GM18951 (cell line): ENCODE measurements around the gene CYB561.

Source experiments
- POLR2A ChIP-seq: IDR thresholded peaks from 4 replicates; pipeline ENCODE4 v1.6.1; 2011; ENCODE audit warnings: mild to moderate bottlenecking; ENCODE audit not compliant: insufficient read length, insufficient read depth; ENCODE audit errors: extremely low read depth
- in situ Hi-C: fragments of 300-500 bp; cut with MboI; formaldehyde crosslinking; loops from one replicate; pipeline ENCODE4 v1.12.0; 2022; ENCODE audit warnings: low sequenced_read_pairs, mixed read lengths, inconsistent platforms; ENCODE audit not compliant: unreplicated experiment

The CYB561 gene

DNA sequence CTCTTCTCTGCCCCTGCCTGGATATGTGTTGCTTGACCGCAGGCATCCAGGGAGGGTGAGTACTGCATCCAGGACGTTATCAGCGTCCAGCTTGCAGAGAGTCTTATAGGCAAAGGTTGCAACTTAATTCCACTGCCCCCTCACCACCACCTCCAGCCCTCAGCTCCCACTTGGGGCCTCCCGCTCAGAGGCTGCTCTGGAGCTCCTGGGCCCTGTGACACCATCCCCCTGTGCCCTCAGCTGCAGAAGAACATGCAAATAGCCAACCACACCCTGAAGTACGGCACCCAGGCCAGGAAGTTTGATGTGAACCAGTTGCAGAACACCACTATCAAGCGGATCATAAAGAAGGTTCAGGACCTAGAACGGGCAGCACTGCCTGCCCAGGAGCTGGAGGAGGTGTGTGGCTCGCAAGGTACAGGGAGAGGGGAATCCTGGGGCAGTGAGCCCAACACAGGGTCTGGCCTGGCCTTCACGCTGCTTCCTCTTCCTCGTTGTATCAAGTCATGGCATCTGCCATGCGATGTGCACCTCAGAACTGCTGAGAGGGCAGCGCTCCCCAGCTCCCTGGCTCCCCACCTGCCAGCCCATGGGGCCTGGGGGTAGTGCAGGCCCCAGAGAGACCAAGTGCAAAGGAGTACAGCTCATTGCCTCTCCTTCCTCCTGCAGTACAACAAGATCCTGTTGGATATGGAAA is 40.4 kb upstream of the CYB561 start:
- TF ChIP-seq POLR2A: no peak
- in situ Hi-C loops: no loop called here

- no peak for TF ChIP-seq POLR2A
- in situ Hi-C loops: no loop called here
These were observed 37.8 kb upstream of the CYB561 start for GRCh38 chr17:63483655-63484575.

GRCh38 chr17:63483038-63483437 is 36.9 kb upstream of the CYB561 start:
- in situ Hi-C loops: no loop called here
- no peak for TF ChIP-seq POLR2A

DNA sequence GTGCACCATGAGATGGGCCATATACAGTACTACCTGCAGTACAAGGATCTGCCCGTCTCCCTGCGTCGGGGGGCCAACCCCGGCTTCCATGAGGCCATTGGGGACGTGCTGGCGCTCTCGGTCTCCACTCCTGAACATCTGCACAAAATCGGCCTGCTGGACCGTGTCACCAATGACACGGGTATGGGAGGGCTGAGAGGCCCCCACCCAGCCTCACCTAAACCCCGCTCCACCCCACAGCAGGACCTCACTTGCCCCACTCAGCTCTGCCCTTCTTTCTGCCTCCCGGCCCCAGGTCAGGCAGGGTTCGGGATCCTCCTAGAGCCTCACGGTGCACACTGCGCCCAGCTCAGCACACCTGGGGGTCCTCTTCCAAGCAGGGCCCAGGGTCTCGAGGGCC is 36.4 kb upstream of the CYB561 start:
- in situ Hi-C loops: no loop called here
- no peak for TF ChIP-seq POLR2A

DNA sequence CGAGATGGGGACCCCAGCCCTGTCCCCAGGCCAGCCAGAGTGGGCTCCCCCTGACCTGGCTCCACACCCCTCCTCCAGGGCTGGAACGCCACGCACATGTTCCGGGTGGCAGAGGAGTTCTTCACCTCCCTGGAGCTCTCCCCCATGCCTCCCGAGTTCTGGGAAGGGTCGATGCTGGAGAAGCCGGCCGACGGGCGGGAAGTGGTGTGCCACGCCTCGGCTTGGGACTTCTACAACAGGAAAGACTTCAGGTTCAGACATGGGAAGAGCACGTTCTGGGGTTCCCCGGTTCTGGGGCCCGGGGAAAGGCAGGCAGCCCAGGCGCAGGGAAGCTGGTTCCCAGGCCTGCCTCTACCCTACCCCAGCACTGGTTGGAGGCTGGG is 35.4 kb upstream of the CYB561 start:
- in situ Hi-C loops: no loop called here
- no peak for TF ChIP-seq POLR2A

GRCh38 chr17:63480826-63481487 is 34.9 kb upstream of the CYB561 start:
- TF ChIP-seq POLR2A: no peak
- in situ Hi-C loops: no loop called here

- no peak for TF ChIP-seq POLR2A
- in situ Hi-C loops: no loop called here
These were observed 34.2 kb upstream of the CYB561 start for GRCh38 chr17:63480192-63480784.

DNA sequence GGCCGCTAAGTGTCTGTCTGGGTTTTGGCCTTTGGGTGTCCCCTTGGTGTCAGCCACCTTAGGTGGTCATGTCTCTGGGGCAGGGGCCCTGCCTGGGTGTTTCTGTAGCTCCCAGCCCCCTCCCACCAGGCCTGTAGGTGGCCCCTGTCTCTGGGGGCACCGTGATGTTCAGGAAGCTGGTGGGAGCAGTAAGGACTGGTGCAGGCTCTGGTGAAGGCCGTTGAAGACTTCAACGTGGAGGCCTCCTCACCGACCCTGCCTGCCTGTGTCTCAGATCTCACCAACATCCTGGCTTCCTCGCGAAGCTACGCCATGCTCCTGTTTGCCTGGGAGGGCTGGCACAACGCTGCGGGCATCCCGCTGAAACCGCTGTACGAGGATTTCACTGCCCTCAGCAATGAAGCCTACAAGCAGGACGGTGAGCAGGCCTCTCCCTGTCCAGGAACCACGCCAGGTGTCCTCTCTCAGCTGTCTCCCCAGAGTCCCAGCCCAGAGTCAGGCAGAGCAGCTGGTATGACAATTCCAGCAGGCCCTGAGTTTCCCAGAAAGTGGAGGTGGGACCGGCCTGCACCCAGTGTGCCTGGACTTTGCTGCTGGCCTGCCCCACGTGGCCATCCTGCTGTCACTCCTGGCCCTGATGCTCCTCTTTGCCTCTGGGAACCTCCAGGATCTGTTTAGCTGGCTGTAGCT is 33.5 kb upstream of the CYB561 start:
- in situ Hi-C loops: loop anchor here (5.0 kb wide), 1 partner anchor 57 kb away; no protein-coding TSS in a partner anchor
- no peak for TF ChIP-seq POLR2A

GRCh38 chr17:63478814-63479494 is 32.8 kb upstream of the CYB561 start:
- in situ Hi-C loops: loop anchor here (5.0 kb wide), 1 partner anchor 57 kb away; no protein-coding TSS in a partner anchor
- no peak for TF ChIP-seq POLR2A

DNA sequence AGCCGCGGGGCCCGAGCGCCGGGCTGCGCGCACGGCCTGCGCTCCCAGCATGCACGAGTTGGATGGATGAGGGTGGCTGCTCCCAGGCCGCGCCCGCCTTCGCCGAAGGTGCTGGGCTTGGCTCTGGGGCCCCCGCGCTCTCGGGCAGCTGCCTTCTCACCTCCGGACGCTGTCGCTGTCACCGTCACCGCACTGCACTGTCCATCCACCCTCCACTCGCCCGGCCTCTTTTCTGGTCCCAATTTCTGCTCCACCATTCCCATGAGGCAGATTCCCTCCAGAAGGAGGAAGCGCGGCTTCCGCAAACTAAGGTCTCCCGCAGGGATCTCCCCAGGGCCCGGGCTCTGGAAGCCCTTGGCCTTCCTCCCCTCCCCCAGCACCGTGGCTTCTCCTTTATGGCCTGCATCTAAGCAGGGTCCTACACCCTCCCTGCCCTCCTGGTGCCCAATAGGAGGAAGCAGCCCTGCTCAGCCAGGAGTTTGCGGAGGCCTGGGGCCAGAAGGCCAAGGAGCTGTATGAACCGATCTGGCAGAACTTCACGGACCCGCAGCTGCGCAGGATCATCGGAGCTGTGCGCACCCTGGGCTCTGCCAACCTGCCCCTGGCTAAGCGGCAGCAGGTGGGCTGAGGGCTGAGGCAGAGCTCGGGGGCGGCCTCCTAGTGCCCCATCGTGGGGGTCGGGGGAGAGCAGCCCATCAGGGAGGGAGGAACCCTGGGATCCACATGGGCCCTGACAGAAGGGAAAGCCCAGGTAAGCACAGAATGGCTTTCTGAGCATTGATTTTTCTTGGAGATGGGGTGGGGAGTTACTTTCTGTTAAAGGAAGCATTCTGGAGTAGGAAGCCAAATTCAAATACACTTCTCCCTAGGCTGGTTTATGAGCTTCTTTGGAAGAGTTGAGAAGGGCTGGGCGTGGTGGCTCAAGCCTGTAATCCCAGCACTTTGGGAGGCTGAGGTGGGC is 31.7 kb upstream of the CYB561 start:
- in situ Hi-C loops: loop anchor here (5.0 kb wide), 1 partner anchor 55 kb away; no protein-coding TSS in a partner anchor
- TF ChIP-seq POLR2A: no peak

DNA sequence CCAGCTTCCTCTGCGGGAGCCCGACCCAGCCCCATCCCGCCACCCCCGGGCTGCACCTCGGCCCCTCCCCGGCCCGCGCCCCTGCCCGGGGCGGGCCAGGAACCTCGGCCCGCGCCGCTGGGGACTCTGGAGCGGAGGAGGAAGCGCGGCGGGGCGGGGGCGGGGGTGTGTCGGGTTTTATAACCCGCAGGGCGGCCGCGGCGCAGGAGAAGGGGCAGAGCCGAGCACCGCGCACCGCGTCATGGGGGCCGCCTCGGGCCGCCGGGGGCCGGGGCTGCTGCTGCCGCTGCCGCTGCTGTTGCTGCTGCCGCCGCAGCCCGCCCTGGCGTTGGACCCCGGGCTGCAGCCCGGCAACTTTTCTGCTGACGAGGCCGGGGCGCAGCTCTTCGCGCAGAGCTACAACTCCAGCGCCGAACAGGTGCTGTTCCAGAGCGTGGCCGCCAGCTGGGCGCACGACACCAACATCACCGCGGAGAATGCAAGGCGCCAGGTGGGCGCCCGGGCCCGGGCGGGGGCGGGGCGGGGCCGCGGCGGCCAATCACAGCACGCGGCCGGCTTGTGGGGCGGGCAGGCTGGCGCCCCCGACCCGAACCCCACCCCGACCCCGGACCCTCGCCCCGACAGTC is 30.9 kb upstream of the CYB561 start, which contains the start of gene ACE:
TSS of gene ACE (plus strand) at position 208 of the 626 bp plus-strand sequence. CDS start at position 242, 34 bp downstream.
- in situ Hi-C loops: loop anchor here (5.0 kb wide), 1 partner anchor 55 kb away; no protein-coding TSS in a partner anchor

More for the DNA sequence above, 30.9 kb upstream of the CYB561 start, which contains the start of gene ACE:
- TF ChIP-seq POLR2A: no peak
